OCI-M1 (cell line): ENCODE measurements around the gene KCNAB1.

Experiments used
- DNase-seq: peaks from one replicate; lab custom pipeline; 2025; lab: John Stamatoyannopoulos, UW

Gene KCNAB1

DNA sequence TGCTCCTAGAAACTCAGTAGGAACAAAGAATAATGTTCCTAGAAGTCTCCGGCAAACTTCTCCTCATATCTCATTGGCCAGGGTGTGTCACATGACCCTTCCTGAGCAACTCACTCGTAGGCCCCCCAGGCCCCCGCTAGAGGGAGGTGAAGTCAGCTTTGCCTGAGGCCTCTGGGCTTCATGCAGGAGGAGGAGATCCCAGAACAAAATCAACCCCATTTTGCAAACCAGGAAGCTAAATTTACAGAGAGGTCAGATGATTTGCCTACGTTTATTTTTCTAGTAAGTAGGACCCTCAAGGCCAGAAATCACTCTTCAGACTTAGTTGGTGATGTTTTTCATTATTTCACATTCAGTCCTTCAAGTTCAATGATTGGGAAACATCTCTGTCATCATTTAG is 335.5 kb downstream of the KCNAB1 start:
- peak; percentile 1 for DNase-seq

DNA sequence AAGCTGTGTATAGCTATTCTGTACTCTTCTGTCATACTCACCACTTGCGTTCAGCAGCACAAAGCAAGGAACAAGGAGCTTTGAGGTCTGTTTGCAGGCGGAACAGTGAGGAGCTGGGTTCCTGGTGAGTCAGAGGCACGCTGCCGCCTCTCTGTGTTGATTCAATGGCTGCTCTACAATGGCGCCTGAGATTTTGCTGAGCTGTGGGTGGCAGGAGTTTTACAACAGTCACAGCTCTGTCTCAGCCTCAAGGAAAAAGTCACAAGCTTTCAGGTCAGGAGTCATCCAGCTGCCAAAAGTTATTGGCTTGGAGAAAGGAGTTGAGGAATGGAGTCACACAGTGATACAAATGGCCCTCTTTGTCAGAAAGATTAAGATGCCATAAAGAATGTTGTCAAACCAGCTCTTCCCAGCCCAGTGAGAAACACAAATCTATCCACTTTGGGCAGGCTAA is 336.4 kb downstream of the KCNAB1 start:
- DNase-seq = no peak

DNA sequence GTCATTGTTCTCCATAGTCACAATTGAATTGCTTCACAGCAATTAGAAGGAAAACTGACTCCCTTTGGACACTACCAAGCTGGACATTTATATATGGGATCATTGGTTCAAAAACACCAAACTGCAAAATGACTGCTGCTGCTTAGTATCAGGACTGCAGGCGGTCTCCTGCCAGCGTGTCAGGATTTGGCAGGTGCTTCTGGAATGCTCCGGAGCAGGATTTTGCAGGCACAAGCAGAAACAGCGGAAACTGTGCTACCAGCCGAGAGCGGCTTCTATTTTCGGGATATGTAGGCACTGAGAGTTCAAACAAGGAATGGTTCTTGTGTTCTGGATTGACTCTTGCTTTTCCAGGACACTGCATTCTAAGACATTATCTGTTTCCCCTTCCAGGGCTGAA is 339.1 kb downstream of the KCNAB1 start:
- DNase-seq = no peak

DNA sequence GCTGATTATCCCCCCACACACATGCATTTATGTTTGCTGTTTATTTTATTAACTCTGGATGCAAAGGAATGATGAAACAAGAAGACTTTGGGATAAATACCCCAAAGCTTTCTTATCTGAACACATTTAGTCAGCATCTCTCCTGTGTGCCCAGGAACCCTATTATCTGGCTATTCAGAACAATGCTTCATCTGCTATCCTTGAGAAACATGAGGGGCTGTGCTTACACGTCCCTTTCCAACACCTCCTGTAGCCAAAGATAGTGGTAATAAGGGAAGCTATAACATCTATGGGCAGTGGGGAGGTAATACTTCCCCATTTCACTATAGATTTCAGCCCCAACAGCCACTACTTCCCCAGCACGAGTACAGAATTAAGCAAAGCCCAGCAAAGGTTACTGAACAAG is 339.8 kb downstream of the KCNAB1 start:
- peak; percentile 82 for DNase-seq

DNA sequence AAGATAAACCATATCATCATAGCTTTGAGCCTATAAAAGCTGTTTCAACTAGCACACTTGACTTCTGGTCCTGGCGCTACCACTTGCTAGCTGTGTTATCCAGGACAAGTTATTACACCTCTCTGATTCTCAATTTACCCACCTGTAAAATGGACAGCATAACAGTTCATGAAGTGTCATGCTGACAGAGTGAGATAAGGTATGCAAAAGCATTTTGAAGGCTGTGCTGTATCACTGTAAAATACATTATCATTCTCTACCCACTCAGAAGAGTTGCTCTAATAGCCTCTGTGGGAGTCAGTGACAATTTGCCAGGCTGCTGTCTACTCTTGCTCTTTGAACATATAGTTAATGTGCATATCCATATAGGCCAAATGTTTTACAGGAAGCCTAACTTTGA is 341.5 kb downstream of the KCNAB1 start:
- DNase-seq = peak; percentile 7

DNA sequence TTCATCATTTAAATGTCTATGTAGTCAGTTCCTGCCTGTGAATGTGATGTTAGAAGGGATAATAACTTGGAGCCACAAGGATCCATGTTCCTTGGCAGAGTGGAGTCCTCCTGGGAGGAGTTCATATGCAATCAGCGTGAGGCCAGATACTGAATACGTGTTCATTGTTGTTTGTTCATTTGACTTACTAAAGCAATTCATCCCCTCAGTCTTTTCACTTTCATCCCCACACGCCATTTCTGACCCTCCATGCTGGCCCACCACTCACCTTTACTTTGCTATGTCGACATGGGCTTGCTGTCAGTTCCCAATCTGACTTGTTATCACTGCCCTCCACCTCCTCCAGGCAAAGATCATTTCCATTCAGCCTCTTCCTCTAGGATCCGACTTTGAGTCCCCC is 342.7 kb downstream of the KCNAB1 start:
- no peak for DNase-seq

DNA sequence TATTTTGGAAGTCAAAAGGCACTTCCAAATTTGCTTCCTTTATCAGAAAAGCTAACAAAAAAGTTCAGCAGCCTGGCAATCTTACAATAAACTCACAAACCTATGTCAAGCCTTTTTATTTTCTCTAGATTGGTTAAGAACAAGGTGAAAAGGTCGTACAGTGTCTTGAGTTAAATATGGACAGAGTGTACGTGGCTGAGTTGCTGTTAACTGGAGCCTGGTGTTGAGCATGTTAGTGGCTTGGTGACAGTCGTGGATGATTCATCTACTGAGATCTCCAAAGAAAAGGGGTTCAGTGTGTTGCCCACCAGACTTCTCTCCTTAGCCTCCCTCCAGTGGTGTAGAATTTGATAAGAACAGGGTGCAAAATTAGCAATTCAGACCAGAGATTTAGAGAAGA is 344.8 kb downstream of the KCNAB1 start:
- DNase-seq = peak; percentile 4

DNA sequence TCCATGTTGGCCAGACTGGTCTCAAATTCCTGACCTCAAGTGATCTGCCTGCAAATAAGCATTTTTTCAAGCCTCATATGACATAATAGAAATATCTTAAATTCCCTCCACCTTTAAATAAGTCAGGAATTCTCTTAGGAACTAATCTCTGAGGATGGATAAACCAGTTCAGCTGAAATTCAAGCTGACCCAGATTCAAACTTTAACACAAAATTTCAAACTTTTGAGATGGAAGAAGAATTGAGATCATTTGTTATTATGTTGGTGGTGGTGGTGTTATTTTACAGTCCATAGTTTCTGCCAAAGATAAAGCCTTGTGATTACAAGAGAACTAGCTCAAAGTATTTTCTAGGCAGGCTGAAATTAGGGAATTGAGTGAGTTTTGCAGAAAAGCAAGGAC is 349.1 kb downstream of the KCNAB1 start:
- no peak for DNase-seq

DNA sequence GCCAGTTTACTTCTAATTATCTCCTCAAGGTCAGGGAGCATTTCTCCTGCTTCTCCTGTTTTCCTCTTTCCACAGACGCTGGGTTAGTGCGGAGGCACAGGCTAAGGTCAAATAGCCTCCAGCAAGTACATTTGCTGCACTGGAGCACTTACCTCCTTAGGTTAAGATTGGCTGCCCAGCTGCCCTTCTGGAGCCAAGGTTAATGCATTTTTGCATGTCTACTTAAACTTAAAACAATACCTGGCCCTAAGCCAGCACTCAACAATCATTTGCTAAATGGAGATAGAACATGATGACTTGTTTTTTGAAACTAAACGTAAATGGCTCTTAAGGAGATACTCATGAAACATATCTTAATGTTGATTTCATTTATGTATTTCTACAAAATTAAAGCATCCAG is 351.1 kb downstream of the KCNAB1 start:
- DNase-seq = no peak

DNA sequence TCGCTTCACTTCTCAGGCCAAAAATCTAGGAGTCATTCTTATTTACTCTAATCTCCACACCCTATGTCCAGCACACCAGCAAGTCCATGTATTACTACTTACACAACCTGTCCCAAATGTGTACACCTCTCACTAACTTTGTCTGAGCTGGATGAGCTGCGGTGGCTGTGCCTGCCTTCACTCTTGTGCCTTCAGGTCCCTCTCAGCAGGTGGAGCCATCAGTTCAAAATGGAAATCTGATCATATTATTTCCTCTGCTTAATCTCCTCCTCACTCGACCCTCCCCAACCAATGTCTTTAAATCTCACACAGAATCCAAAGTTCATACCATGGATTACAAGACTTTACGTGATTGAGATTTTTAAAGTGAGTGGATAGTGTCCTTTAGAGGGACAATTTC is 351.8 kb downstream of the KCNAB1 start:
- no peak for DNase-seq

DNA sequence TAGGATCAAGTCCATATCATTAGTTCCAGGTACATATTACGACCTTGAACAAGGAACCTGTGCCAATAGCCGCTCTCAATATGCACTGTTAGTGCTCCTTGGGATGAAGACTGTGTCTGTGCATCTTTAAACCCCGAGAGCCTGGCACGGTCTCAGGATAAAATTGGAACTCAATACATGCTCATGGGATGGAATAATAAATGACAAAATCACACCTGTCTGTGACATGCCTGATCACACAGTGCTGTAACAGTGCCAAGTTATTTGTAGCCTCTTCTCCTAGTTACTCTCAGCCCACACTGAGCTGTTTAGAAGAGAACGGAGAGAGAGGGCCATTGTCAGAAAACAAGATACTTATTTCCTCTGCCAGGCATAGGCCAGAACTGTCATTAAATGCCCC is 352.3 kb downstream of the KCNAB1 start:
- no peak for DNase-seq

DNA sequence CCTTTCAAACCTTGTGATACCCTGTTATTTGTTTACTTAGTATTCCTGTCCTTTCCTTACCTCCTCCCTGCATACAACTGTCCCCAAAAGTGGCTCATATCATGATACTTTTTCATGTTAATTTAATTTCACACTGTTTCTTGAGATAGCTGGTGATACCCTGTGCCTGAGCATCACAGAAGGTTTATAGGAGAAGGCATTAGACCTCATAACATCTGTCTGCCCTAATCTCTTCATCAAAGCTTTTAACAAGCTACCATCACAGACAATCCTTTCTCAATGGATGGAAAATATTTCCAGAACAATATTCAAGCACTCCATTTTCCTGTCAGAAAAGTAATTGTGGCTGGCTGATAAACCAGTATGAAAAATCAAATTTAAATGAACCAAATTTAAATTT is 353.0 kb downstream of the KCNAB1 start:
- no peak for DNase-seq

DNA sequence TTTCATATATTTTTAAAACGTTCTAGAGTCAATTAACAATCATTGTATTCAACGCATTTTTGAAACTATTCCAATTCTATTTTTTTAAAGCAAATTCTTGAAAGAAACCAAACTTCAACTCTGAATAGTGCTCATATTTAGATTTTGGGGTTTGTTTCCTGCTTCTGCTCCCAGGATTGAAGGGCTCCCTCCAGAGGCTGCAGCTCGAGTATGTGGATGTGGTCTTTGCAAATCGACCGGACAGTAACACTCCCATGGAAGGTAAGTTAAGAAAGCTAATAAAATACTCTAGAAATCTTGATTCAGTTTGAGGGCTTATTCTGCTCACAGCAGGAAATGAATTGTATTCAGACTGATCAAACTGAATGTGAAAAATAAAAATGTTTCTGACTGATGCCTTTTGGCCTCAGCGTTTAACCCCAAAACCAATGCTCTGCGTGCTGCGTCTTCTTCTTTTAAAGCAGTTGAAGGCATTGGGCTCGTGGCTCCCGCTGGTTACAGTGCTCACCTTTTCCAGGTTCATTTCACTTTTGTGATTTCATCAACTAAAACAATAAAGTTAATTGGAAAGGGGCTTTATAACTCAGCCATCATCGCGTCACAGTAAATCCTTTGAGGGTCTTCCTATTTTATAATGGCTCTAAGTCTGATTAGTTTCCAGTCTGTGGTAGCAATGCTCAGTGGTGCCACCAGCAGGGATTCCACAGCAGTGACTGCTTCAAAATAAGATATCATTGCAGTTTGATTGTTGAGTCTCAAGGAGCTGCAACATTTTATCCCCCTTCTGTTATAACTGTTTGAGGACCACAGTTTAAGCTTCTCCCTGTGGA is 354.4 kb downstream of the KCNAB1 start:
- peak; percentile 40 for DNase-seq

DNA sequence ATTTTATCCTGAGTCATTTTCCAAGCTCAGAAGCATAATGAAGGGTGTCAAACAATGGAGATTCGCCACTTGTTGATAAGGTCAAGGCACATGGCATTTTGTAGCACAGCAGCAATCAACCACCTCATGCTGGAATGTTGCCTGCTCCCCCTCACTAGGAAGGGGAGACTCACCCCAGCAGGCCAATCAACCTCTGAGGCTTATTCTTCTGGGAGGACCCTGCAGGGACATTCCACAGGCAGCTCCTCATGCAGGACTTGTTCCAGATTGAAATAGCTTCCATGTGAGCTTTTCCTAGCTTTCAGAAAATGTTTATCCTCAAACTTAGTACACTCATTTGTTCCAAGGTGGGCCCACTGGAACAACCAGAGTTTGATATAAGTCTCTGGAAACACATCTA is 356.9 kb downstream of the KCNAB1 start:
- no peak for DNase-seq

DNA sequence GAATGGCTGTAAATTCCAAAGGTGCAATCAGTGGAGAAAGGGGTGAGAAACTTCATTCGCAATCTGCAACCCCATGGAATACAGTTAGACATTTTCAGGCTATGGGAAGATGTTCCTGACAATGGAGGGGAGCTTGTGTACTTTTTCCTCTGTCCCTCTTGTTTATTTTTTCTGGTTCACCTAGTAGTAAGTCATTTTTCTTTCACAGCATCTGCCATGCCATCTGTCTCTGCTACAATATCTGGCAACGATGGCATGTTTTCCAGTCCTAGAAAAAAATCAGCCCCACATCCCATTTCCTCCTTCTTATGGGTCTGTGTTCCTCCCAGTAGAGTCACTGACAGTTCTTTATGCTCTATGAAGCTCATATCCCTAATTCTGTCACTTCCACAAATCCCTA is 358.5 kb downstream of the KCNAB1 start:
- DNase-seq = no peak

DNA sequence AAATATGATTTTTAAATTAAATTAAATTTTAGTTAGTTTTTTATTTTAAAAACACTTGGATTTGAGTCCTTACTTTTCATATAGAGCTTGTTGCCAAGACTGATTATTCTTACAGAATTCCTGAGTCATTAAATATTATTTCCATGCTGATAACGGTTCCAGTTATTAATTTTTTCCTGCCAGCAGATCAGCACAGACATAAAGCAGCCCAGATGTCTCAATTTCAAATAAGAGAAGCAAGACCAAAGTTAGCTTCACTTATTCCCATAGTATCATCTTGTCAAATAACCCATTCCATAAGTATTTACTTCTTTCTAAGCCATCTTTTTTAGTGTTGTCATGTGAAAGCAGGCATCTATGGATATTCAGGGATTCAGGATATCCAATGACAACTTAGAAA is 359.2 kb downstream of the KCNAB1 start:
- no peak for DNase-seq

DNA sequence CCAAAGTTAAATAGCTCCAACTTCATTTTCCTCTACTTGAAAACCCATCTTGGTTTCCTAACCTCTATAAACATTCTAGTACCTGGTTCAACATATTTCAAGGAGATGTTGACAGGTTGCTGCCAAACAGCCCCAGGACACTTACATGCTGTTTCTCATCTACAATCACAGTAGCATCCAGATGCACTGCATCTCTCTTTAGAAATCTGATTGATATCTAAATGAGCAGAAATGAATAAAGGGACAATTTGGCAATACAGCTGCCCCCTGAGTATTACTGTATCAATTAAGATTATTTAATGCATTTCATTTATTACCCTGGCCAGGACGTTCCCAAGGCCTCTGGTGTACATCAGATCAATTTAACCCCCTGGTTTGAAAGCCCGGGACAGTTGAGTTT is 360.6 kb downstream of the KCNAB1 start:
- no peak for DNase-seq

DNA sequence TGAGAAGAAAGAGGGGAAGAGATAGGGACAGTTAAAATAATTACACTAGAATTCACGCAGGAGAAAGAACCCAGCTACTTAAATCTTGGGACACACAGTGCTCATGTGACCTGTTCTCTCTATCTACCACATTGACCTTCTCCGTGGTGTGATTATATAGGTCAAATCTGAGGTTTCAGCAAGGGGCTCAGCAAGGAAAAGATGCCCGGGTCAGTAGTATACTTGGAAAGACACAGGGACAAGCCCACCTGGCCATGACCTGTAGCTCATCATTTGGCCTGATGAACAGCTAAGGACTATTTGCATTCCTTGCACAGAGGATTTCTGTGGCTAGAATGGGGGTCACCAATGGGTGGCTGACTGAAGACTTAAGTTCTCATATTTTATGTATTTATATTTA is 362.6 kb downstream of the KCNAB1 start:
- DNase-seq = no peak

DNA sequence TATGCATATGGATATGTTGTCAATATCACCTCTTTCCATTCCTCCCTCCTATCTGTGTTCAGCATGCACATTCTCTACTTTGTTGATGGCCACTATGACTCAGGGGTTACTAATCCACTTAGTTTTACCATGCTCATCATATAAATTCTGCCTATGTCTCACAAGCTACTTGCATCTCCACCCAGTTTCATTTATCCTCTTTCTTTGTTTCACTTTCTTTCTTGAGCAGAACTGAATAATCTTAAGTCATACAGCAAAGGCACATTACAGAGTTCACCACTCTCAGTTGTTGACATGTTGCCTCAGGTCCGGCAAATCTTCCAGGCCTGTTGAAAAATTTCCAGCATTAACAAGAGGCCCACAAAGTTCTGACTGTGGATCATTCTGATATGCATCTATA is 363.0 kb downstream of the KCNAB1 start:
- peak; percentile 85 for DNase-seq

DNA sequence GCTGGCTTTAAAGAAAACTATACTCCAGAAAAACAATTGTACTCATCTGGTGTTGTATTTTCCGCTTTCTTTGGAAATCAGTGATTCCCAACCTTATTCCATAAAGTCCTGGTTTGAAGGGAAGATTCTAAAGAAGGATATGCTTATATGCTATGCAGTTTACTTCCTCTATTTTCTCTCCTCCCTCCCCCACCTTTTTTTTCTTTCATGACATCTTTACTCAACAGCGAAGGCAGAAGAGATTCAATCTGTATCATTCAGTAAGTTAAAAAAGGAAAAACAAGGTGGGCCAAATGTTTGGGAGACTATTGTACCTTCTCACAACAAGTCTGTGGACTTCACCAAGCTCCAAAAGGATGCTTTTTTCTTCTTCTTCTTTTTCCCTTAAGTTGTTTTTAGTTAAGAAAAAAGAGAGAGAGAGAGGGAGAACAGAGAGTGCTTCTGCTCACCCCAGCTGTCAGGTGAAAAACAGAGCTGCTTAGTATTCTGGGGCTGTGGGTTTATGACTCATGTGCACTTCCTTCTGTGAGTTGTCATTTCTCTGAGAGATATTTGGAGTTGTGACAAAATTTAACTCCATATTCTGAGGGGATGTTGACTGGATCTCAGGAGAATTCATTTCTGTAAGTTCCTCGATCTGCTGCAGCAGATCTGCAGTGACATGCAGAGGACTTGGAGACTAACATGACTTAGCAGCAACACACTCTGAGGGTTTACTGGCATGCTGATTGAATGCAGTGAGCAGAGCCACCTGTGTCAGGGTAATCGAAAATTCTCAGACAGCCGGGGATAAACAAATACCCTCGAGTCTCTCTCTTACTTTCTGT is 363.8 kb downstream of the KCNAB1 start:
- DNase-seq = peak; percentile 77

DNA sequence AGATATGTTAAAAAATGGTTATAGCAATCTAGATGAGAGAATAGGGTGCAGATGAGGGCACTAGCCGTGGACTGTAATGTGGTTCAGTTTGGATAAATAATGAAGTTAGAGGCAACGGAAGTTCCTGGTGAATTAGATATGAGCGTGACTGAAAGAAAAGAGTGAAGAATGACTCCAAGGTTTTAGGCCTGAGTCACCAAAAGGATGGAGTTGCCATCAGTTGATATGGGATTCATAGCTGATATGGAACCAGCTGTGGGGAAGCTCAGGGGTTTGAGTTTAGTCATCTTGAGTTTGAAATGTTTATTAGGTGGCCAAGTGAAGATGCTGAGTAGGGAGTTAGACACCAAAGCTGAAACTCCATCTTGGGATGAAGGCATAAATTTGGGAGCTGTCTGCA is 368.4 kb downstream of the KCNAB1 start:
- no peak for DNase-seq

DNA sequence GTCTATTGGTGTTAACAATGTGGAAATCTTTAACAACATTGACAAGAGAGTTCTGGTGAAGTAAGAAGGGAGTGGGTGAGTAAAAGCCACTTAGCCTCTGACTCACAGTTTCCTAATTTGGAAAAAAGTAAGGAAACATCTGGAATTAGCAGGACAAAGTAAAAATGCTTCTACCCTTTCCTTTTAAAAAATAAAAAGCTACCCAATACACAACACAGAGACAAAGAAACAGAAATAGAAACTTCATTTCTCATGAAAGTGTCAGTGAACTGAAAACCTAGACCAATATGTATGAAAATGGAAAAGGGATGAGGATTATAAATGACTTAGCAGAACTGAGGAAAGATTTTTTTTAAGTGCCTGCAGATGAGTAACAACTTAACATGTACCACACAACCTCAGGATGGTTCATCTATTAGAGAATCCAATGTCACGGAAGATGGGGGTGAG is 369.1 kb downstream of the KCNAB1 start:
- DNase-seq = no peak

DNA sequence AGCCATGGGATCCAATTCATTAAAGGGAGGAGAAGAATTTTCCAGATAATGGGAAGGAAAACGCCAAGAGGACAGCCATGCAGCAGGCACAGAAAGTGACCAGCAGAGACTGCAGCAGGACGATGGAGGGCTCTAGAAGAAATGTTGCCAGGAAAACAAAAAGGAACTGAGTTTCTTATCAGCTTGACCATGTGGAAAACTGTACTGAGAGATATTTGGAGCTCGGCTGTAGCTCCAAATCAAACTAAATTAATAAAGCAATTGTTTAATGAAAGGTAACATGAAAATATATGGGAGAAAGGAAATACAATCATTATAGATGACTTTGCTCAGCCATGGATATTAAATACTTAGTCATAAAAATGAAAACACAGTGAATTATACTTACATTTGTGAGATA is 370.8 kb downstream of the KCNAB1 start:
- peak; percentile 28 for DNase-seq
